ENCODE data around the gene DAZAP1.

DAZAP1 gene

DNA sequence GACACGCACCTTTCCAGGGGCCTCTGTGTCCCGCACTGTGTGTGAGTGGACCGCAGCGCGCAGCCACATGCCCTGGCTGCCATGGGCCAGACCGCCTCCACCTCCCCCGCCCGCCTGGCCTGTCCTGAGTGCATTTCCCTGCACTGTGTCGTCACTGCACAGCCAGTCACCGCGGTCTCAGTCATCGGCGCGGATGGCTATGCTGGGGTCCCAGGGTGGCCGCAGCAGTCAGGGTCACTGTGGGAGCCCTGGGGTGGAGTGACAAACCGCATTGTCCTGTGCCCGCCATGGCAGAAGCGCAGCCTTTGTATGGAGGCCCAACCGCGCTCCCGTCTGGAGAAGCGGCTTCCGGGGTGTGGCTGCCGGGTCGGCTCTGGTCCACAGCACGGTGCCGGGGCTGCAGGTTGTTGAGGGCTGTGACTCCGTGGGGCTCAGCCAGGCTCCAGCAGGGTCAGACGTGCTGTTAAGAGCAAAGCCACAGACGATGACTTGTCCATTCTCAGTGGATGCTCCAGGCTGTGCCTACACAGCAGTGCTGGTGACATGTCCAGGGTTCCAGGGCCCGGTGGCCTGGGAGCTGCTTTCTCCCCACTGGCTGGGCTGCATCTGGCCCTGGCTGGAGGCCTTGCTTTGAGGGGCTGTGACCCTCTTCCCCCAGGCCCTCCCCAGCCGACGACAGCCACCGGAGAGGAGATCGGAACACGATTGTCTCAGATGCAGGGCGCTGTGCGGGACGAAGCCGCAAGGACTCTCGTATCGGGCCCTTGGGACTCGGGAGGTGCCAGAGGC is 30.0 kb upstream of the DAZAP1 start:
- no peak for DNase-seq

DNA sequence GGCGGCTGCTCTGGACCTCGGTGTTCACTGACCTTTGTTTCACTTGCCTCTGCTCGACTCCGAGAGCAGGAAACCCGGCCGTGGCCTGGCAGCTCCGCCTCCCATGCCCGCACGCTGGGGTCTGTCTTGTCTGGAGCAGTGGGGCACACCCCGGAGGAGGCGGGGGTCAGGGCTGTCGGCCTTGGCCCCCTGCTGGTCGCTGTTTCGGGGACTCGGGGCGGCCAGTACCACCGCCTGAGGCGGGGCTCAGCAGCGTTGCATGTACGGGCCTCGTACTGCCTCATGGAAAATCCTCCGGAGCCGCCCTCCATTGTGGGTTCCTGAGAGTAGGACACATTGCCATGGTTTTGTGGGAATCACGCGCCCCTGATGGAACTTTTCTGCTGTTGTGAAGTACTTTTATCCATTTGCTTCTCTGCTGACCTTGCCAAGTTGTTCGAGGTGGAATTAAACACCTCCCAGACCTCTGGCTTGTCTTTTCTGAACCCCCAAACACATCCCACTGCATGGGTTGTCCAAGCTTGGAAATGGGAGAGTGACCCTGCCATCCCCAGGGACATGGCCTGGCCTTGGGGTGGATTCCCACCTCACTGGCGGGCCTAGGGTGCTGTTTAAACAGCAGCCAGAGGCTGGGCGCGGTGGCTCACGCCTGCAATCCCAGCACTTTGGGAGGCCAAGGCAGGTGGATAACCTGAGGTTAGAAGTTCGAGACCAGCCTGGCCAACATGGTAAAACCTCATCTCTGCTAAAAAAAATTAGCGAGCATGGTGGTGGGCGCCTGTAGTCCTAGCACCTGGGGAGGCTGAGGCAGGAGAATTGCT is 29.2 kb upstream of the DAZAP1 start:
- no peak for DNase-seq

DNA sequence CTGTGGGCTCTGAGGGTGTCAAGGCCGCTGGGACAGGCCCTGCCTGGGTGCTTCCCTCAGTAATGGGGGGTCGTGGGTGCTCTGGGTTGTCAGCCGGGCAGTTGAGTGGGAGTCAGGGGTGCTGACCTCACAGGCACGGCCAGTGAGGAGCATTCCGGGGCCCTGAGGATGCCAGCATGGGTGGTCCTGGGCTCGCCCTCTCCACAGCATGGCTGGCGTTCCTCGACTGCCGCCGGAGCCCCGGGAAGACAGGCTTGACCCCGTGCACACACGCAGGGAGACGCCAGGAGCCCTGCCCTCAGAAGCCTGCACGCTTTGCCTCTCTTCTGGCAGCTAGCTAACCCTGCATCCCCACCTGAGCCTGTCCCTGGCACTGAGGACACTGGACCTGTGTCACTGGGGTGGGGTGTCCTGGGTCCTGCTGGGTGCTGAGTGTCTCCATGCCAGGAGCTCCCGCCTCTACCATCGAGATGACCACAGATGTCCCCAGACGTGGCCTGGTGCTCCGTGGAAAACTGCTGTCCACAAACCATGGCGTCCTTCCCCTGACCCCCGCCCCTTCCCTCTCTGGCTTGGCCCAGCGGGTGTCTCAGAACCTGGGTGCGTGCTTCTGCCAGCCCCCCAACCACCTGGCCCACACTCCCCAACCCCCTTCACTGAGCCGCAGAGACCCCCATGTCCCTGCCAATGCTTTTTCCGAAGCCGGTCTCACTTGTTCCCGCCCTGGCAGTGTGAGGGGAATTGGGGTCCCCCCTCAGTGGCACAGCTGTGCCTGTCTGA is 28.1 kb upstream of the DAZAP1 start:
- DNase-seq, result no peak

GRCh38 chr19:1379961-1380489 is 27.4 kb upstream of the DAZAP1 start:
- no peak for DNase-seq

- no peak for DNase-seq
These were observed 25.1 kb upstream of the DAZAP1 start for GRCh38 chr19:1382250-1382649.

- DNase-seq, result no peak
These were observed 24.4 kb upstream of the DAZAP1 start for GRCh38 chr19:1383017-1383311.

DNA sequence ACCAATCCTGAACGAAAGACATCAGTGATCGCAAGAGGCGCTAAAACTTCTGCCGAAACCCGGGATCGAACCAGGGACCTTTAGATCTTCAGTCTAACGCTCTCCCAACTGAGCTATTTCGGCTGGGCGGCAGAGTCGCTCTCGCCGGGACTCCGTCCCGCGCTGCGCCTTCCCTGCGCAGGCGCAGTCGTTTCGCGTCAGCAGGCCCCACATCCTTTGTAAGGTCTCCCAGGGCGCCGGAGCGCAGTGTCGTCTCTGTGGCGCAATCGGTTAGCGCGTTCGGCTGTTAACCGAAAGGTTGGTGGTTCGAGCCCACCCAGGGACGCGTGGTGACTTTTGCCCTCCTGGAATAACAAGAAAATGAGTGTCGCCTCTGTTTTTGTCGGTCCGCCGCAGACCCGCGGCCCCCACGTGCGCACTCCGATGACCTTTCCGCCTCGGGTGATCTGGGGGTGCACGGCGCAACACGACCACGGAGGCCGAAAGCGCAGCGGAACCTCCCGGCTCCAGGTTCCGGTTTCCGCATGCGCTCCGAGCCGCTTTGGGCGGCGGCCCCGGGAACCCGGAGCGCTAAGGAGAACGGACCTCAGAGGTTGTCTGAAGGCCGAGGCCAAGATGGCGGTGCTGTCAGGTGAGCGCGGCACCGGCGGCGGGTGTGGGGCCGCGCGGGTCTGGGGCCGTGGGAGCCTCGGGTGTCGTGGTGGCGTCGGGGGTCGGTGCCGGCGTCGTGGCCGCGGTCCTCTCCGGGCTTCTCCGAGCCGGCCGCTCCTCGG is 23.9 kb upstream of the DAZAP1 start, which contains the start of gene NDUFS7:
NDUFS7 (plus strand) TSS at position 596 of the 773 bp plus-strand sequence; CDS start at position 616, 20 bp downstream.
- DNase-seq, result peak; percentile 80

DNA sequence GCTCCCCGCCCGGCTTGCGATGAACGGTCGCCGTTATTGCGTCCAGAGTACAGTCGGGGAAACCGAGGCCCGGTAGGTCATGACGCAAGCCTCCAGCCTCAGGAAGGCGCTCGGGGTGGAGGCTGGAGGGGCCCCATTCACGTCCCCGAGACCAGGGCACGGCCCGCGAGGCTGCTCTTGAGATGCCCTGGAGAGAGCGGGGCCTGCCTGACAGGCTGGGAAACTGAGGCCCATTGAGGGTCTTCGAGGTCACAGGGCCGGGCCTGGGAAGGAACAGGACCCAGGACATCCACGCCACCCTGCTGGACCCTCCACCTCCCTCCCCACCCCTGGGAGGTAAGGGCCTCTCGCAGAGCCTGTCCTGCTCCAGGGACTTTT is 23.3 kb upstream of the DAZAP1 start:
- DNase-seq, result no peak

DNA sequence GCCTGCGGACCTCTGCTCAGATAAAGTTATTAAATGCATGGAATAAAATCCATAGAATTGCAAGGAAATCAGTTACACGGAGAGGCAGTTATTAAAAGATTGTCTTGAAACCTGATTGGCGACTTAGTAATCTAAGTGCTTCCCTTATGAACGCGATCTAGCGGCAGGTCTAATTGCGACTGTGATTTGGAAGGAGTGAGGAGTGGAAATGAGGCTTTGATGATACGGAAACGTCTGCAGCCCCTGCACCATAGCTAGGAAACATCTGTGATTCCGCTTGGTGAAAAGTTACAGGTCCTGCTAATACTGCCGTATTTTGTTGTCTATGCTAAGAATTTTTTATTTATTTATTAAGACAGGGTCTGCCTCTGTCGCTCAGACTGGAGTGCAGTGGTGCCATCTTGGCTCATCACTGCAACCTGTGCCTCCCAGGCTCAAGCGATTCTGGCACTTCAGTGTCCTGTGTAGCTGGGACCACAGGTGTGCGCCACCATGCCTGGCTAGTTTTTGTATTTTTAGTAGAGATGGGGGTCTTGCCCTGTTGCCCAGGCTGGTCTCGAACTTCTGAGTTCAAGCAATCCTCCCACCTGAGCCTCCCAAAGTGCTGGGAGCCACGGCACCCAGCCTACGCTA is 22.8 kb upstream of the DAZAP1 start:
- no peak for DNase-seq

GRCh38 chr19:1385816-1386215 is 21.6 kb upstream of the DAZAP1 start:
- no peak for DNase-seq

DNA sequence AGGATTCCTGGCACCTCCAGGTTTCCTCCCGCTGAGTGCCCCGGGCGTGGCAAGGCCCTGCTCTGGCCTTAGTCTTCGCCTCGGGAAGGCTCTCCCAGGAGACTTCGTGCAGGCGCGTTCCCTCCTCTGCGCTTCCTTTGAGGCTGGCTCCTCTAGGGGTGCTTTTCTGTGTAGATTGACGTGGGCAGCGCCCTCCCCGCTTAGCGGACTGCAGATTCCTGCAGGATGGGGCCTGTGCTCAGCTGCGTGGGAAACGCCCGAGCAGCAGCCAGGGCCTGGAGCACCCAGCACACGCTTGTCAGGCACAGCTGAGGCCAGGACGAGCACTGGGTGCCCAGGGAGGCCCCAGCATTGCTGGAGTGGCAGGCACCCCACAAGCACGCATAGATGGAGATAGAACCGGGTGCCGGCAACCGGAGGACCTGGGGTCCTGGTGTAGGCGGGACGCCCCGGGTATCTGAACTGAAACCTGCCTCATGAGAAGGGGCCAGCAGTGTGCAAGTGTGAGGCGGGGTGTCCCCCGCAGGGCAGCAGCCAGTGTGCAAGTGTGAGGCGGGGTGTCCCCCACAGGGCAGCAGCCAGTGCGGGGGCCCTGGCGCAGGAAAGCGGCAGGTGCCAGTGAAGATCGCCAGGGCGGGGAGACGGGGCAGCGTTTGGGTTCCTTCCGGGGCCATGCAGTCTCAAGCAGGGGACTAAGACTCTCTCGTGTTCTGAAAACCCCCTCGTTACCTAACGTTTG is 20.3 kb upstream of the DAZAP1 start:
- no peak for DNase-seq

GRCh38 chr19:1387684-1388636 is 19.4 kb upstream of the DAZAP1 start:
- no peak for DNase-seq

DNA sequence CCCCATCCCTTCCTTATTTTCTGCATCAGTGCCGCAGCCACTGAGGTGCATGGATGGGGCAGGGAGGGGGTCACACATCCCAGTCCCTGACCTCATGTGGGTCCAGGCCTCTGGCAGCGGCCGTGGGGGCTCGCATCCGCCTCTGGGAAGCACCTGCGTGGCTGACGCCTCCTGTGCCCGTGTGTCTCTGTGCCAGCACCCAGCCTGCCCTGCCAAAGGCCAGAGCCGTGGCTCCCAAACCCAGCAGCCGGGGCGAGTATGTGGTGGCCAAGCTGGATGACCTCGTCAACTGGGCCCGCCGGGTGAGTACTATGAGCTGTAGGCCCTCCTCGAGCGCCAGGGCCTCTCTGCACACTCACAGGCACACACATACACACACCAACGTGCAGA is 18.8 kb upstream of the DAZAP1 start:
- no peak for DNase-seq

- DNase-seq, result no peak
These were observed 18.1 kb upstream of the DAZAP1 start for GRCh38 chr19:1389033-1389940.

DNA sequence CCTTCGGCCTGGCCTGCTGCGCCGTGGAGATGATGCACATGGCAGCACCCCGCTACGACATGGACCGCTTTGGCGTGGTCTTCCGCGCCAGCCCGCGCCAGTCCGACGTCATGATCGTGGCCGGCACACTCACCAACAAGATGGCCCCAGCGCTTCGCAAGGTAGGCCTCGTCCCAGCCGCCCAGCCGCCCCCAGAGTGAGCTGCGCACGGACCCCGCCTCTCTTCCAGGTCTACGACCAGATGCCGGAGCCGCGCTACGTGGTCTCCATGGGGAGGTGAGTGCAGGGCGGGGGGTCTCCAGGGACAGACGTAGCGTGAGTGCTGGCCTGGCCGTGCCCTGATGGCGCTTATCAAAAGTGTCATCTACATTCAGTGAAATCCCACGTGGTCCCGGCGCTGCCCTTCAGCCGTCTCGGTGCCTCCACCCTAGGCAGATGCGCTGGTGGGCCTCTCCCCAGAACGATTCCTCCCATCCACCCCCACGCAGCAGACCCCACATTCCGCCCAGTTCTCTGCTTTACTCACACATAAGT is 16.4 kb upstream of the DAZAP1 start:
- no peak for DNase-seq

DNA sequence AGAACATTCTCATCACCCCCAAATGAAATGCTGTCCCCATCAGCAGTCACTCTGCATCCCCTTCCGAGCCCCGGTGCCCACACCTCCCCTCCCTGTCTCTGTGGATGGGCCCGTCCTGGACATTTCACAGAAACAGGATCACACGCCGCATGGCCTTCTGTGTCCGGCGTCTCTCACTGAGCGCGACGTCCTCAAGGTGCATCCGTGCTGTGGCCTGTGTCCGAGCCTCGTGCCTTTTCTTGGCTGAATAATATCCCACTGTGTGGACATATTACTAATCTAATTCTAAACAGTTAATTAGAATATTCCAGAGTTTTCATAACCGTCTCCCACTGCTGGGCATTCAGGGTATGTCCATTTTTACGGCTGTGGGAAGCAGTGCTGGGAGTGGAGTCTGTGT is 15.0 kb upstream of the DAZAP1 start:
- no peak for DNase-seq

- no peak for DNase-seq
These were observed 14.4 kb upstream of the DAZAP1 start for GRCh38 chr19:1392939-1393530.

DNA sequence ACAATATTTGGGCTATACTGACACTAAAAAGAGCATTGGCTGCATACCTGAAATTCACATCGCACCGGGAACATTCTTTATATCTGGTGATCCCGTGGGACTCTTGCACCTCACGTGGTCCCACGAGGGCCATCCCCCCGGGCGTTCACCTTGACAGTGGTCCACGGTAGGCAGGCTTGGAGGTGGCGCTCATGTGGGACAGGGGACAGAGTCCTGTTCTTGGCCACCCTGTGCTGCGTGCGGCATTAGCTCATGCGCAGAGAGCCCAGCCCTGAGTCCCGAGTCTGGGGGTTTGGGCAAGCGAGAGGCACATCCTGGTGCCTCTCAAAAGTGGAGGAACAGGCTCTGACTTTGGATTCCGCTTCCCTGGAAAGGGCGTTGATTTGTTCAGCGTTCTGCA is 13.5 kb upstream of the DAZAP1 start:
- DNase-seq, result no peak

All from NCI-H1048 (cell line).